ENCODE data around the gene HLA-A. TPM values are rescaled to one million over a fixed set of nuclear protein-coding genes. Genes with fewer than 3 reads are reported as not detected.

Gene HLA-A
- polyA plus RNA-seq, 1 donor (not counting 4 experiments of a cell fraction or from before 2014, with no cell fraction given): 401 TPM

GRCh38 chr6:29964518-29964886, 22.2 kb downstream of the HLA-A start:
- Histone ChIP-seq H3K27me3 (ENCODE audit: control insufficient read depth, extremely low read depth, insufficient read depth, low read length) (no peaks in the 10 kb centered on the region), H3K4me1 (ENCODE audit: control insufficient read depth, extremely low read depth, insufficient read depth, low read length) (peaks cover 43% of the 10 kb centered on the region), H3K9me3 (ENCODE audit: control insufficient read depth, low read depth, low read length) (no peaks in the 10 kb centered on the region), H3K4me2 (ENCODE audit: control insufficient read depth, extremely low read depth, insufficient read depth, low read depth, low read length) (peak overlapping the region; percentile 96), H3K27ac (ENCODE audit: control insufficient read depth, insufficient read depth, low read length) (peak overlapping the region; percentile 80), H3K4me3 (ENCODE audit: control insufficient read depth in 2 of 3, extremely low read depth in 1 of 3, insufficient read depth in 2 of 3, low read depth in 1 of 3, low read length in 3 of 3) (peak overlapping the region in 2 of 3 experiments; percentile 64 to 69), H2AFZ (ENCODE audit: control insufficient read depth, low read length) (no peak overlapping the region), H3K9ac (ENCODE audit: control insufficient read depth, extremely low read depth, insufficient read depth, low read length) (peak overlapping the region; percentile 16), H3K79me2 (ENCODE audit: control insufficient read depth, insufficient read depth, low read length) (no peaks in the 10 kb centered on the region), H3K9me1 (ENCODE audit: control insufficient read depth, extremely low read depth, insufficient read depth, low read length) (no peaks in the 10 kb centered on the region), H3K36me3 (ENCODE audit: control insufficient read depth in 2 of 2, extremely low read depth in 1 of 2, insufficient read depth in 2 of 2, low read length in 2 of 2) (no peaks in the 10 kb centered on the region), H4K20me1 (ENCODE audit: control insufficient read depth, extremely low read depth, insufficient read depth, low read length) (no peaks in the 10 kb centered on the region)
- dilution Hi-C loops (cut with MboI; ENCODE audit: extremely low pct_ligation_motif_present, low sequenced_read_pairs): no loop called here
- DNase-seq (ENCODE audit: low read depth, low spot score): no peak
- FAIRE-seq: no peak
- no peak for TF ChIP-seq CTCF (optimal IDR thresholded peaks at IDR 0.05 in 1 of 3, IDR thresholded peaks at IDR 0.05 in 1 of 3, conservative IDR thresholded peaks at IDR 0.05 in 1 of 3; ENCODE audit: extremely low read depth in 1 of 3, insufficient read depth in 2 of 3, low read length in 3 of 3)
- no peak for TF ChIP-seq EZH2 (IDR thresholded peaks at IDR 0.05; ENCODE audit: low read length)

- FAIRE-seq (peak; percentile 85), DNase-seq (ENCODE audit: low read depth, low spot score) (no peak)
- Histone ChIP-seq H3K4me3 (ENCODE audit: control insufficient read depth in 2 of 3, extremely low read depth in 1 of 3, insufficient read depth in 2 of 3, low read depth in 1 of 3, low read length in 3 of 3) (peak overlapping the region; percentile 49 to 69 (median 64)), H3K36me3 (ENCODE audit: control insufficient read depth in 2 of 2, extremely low read depth in 1 of 2, insufficient read depth in 2 of 2, low read length in 2 of 2) (no peaks in the 10 kb centered on the region), H3K9me3 (ENCODE audit: control insufficient read depth, low read depth, low read length) (no peaks in the 10 kb centered on the region), H3K27me3 (ENCODE audit: control insufficient read depth, extremely low read depth, insufficient read depth, low read length) (no peaks in the 10 kb centered on the region), H2AFZ (ENCODE audit: control insufficient read depth, low read length) (peak overlapping the region; percentile 44), H4K20me1 (ENCODE audit: control insufficient read depth, extremely low read depth, insufficient read depth, low read length) (no peaks in the 10 kb centered on the region), H3K4me2 (ENCODE audit: control insufficient read depth, extremely low read depth, insufficient read depth, low read depth, low read length) (peak overlapping the region; percentile 96), H3K9me1 (ENCODE audit: control insufficient read depth, extremely low read depth, insufficient read depth, low read length) (no peaks in the 10 kb centered on the region), H3K9ac (ENCODE audit: control insufficient read depth, extremely low read depth, insufficient read depth, low read length) (peak overlapping the region; percentile 73), H3K27ac (ENCODE audit: control insufficient read depth, insufficient read depth, low read length) (peak overlapping the region; percentile 80), H3K4me1 (ENCODE audit: control insufficient read depth, extremely low read depth, insufficient read depth, low read length) (peaks cover 43% of the 10 kb centered on the region), H3K79me2 (ENCODE audit: control insufficient read depth, insufficient read depth, low read length) (no peaks in the 10 kb centered on the region)
- dilution Hi-C loops (cut with MboI; ENCODE audit: extremely low pct_ligation_motif_present, low sequenced_read_pairs): no loop called here
- TF ChIP-seq CTCF (optimal IDR thresholded peaks at IDR 0.05 in 1 of 3, IDR thresholded peaks at IDR 0.05 in 1 of 3, conservative IDR thresholded peaks at IDR 0.05 in 1 of 3; ENCODE audit: extremely low read depth in 1 of 3, insufficient read depth in 2 of 3, low read length in 3 of 3): no peak
- no peak for TF ChIP-seq EZH2 (IDR thresholded peaks at IDR 0.05; ENCODE audit: low read length)
Measured at GRCh38 chr6:29964887-29965562, 22.7 kb downstream of the HLA-A start.

Data from keratinocyte (primary cell).